PC-9 (cell line): ENCODE data around the gene VPS13D.

Experiments used
- CTCF ChIP-seq: fragments of 200-600 bp; sonication (generic); conservative IDR thresholded peaks from 2 replicates; pipeline ENCODE4 v1.6.1; 2017; ENCODE audit warnings: mixed run types, antibody characterized with exemption, mild to moderate bottlenecking, moderate library complexity
- EZH2 ChIP-seq: fragments of 200-600 bp; sonication (generic); IDR thresholded peaks from 2 replicates; pipeline ENCODE4 v1.8.0; 2017; ENCODE audit warnings: antibody characterized with exemption, low read depth

GRCh38 chr1:12346483-12347151, 116.8 kb downstream of the VPS13D start:
- TF ChIP-seq CTCF, result no peak
- no peak for TF ChIP-seq EZH2
